Brain microvascular endothelial cell (primary cell): Measurements from ENCODE around the gene PSMB8.

ENCODE experiments used
- DNase-seq: peaks from one replicate; pipeline ENCODE4 v3.0.0-alpha.2; 2020
- H3K27ac ChIP-seq: fragments of 250-450 bp; sonication (Bioruptor Pico); 2 replicates; pipeline ENCODE4 v1.5.1; 2020; ENCODE audit warnings: mild to moderate bottlenecking, moderate library complexity
- H3K27me3 ChIP-seq: fragments of 250-450 bp; sonication (Bioruptor Pico); replicated peaks from 2 replicates; pipeline ENCODE4 v1.5.1; 2020; ENCODE audit warnings: mild to moderate bottlenecking
- H3K36me3 ChIP-seq: fragments of 250-450 bp; sonication (Bioruptor Pico); replicated peaks from 2 replicates; pipeline ENCODE4 v1.5.1; 2020; ENCODE audit warnings: mild to moderate bottlenecking
- H3K4me3 ChIP-seq: 2 replicates; pipeline ENCODE4 v1.5.1; 2011; ENCODE audit warnings: low read depth, mild to moderate bottlenecking, control low read depth, low read length, moderate library complexity
- in situ Hi-C: cut with HindIII; loops from 2 replicates; pipeline ENCODE4 v1.10.0; 2017; ENCODE audit warnings: low sequenced_read_pairs, low pct_ligation_motif_present
- TF ChIP-seq, protein P1 (sequence below): IDR thresholded peaks from 2 replicates; pipeline ENCODE4 v1.5.1; 2011; ENCODE audit warnings: low read depth, mild to moderate bottlenecking, moderate library complexity, low read length, control low read depth, inconsistent platforms; ENCODE audit errors: missing control alignments

PSMB8 gene

DNA sequence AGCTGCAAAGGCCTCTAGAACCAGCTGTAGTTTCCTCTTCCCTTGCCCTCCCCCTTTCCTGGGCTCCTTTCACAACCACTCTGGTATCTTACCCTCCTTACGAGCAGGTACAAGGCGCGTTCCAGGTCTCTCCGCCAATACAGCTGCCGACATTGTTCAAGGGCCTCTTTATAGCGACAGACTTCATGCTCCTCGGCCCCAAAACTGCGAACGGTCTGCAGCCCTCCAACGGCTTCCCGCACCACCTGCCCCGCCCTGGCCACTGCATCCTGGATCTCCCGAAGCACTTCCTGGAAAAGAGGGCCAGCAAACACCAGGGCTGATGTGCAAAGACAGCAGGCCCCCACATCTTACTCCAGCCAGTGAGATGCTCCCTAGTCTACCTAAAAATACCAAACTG is 11.3 kb downstream of the PSMB8 start:
- TF ChIP-seq, protein P1, sequence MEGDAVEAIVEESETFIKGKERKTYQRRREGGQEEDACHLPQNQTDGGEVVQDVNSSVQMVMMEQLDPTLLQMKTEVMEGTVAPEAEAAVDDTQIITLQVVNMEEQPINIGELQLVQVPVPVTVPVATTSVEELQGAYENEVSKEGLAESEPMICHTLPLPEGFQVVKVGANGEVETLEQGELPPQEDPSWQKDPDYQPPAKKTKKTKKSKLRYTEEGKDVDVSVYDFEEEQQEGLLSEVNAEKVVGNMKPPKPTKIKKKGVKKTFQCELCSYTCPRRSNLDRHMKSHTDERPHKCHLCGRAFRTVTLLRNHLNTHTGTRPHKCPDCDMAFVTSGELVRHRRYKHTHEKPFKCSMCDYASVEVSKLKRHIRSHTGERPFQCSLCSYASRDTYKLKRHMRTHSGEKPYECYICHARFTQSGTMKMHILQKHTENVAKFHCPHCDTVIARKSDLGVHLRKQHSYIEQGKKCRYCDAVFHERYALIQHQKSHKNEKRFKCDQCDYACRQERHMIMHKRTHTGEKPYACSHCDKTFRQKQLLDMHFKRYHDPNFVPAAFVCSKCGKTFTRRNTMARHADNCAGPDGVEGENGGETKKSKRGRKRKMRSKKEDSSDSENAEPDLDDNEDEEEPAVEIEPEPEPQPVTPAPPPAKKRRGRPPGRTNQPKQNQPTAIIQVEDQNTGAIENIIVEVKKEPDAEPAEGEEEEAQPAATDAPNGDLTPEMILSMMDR, result no peak
- peaks cover 41% of the 10 kb centered on the region for H3K36me3 ChIP-seq
- in situ Hi-C loops, result no loop called here
- no peak for DNase-seq
- H3K4me3 ChIP-seq, result no peak overlapping the region
- no peaks in the 10 kb centered on the region for H3K27me3 ChIP-seq
- no peak overlapping the region for H3K27ac ChIP-seq

DNA sequence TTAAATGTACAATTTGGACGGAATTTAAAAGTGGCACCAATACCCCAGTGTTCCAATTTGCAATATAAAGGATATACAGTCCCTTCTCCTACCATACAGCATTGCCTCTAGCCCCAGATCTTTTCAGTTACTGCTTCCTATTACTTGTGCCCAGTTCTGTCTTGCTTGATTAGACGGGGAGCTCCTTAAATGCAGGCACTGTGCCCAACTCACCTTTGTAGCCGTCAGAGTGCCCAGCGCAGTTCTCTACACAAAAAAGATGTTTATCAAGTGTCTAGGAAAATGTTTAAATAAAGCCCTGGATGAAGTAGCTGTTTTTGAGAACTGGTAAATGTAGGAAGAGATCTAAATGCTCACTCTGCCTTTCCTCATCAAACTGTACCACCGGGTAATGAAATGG is 12.9 kb downstream of the PSMB8 start:
- Histone ChIP-seq H3K27me3 (no peaks in the 10 kb centered on the region), H3K4me3 (no peak overlapping the region), H3K36me3 (peaks cover 37% of the 10 kb centered on the region), H3K27ac (no peak overlapping the region)
- TF ChIP-seq, protein P1, result no peak
- in situ Hi-C loops, result no loop called here
- DNase-seq, result no peak

DNA sequence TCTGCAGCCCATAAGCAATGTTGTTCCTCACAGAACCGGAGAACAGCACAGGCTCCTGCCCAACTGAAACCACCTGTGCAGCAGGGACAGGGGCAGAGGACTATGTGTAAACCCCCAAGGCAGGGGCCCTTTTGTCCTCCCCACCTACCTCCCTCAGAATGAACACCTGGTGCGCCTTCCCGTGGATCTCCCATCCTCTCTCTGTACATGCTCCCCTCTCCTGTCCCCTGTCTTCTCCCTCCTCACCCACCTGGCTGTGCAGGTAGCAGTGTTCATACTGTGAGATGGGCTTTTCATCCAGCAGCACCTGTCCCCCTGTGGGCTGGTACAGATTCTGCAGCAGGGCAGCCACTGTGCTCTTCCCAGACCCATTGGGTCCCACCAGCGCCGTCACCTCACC is 13.8 kb downstream of the PSMB8 start:
- no peak for DNase-seq
- peaks cover 37% of the 10 kb centered on the region for H3K36me3 ChIP-seq

DNA sequence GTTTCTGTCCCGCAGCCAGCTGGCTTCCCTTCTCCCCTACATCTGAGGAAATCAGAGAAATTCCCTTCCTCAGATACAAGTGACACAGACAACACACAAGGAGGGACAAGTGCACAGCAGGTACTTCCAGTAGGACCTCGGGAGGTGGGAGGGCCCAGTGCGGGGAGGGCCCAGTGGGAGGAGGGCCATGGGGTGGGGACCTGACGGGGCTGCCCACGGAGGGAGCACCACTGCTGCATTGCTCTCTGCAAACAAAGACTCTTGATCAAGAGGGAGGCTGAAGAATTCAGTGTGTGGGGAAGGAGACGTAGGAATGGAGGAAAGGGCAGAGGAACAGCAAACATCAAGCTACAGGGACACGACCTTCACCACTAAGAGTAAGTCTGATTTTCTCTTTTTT is 14.4 kb downstream of the PSMB8 start:
- TF ChIP-seq, protein P1, result no peak
- no peak for DNase-seq
- Histone ChIP-seq H3K4me3 (no peak overlapping the region), H3K27me3 (no peaks in the 10 kb centered on the region), H3K27ac (no peak overlapping the region), H3K36me3 (peaks cover 36% of the 10 kb centered on the region)
- in situ Hi-C loops, result no loop called here

More for the DNA sequence above, 13.8 kb downstream of the PSMB8 start:
- Histone ChIP-seq H3K27ac (no peak overlapping the region), H3K27me3 (no peaks in the 10 kb centered on the region), H3K4me3 (no peak overlapping the region)
- in situ Hi-C loops, result no loop called here
- TF ChIP-seq, protein P1, result no peak

DNA sequence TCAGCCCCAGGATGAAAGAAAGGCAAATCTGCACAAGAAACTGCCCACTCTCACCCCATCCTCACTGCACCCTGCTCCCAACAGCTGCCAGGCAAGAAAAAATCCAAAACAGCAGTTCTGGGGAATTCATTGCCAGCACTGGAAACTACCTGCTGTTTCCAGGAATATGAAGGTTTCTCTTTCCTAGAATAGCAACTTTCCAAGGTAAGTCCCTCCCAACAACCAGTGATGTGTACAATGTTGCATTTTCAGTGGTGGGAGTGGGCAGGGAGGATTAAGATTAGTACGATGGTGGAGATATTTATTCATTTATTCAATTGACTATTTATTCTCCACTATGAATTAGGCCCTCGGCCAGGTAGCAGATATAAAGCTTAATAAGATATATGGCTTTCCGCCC is 16.8 kb downstream of the PSMB8 start:
- Histone ChIP-seq H3K4me3 (no peak overlapping the region), H3K36me3 (peaks cover 25% of the 10 kb centered on the region), H3K27ac (no peak overlapping the region), H3K27me3 (no peaks in the 10 kb centered on the region)
- TF ChIP-seq, protein P1, result no peak
- no peak for DNase-seq
- in situ Hi-C loops, result no loop called here

DNA sequence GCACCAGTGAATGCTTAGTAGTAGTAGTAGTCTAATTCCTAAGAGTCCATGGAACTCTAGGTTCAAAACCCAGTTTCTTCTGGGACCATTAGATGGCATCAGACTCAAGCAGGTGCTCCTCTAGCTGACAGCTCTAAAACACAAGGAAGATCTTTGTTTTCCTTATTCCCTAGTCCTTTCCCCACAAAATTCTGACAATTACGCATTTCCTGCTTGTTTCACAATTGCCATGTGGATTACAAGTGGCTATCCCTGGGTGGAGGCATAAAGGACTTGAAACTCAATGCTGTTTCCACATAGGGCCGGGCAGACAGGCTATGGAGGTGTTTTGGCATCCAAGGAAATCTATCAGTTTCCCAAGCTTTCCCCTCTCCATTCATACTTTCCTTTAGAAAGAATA is 17.9 kb downstream of the PSMB8 start:
- peaks cover 15% of the 10 kb centered on the region for H3K36me3 ChIP-seq

More for the DNA sequence above, 17.9 kb downstream of the PSMB8 start:
- DNase-seq, result peak; percentile 16
- TF ChIP-seq, protein P1, result peak; percentile 59
- no peaks in the 10 kb centered on the region for H3K27me3 ChIP-seq
- no peak overlapping the region for H3K4me3 ChIP-seq
- H3K27ac ChIP-seq, result no peak overlapping the region
- in situ Hi-C loops, result no loop called here
